Activated naive CD8-positive, alpha-beta T cell treated with anti-CD3 and anti-CD28 coated beads, Interleukin-2, amount 10 ng/mL, durations not matched to agents 7 days and 5 days (primary cell): Measurements from ENCODE around the gene LINGO3. TPM values are rescaled to one million over a fixed set of nuclear protein-coding genes. Genes with fewer than 3 reads are reported as not detected.

Experiments
- ATAC-seq: fragments of 150-1000 bp; cut with Tn5 transposase; one replicate; pipeline ENCODE4 v1.10.0; 2021; ENCODE audit warnings: low read depth, moderate library complexity
- POLR2A ChIA-PET: fragments of 350-600 bp; sonication (Branson Sonifier 250); formaldehyde crosslinking; loops from one replicate; lab custom pipeline; 2021; ENCODE audit warnings: antibody characterized with exemption; lab: Charles Lee
- DNase-seq: peaks from one replicate; pipeline ENCODE4 v3.0.0; 2021
- H3K27ac Mint-ChIP-seq: one replicate; pipeline ENCODE4 v1.8.0; 2022; ENCODE audit warnings: mild to moderate bottlenecking, mixed read lengths
- H3K27me3 Mint-ChIP-seq: one replicate; pipeline ENCODE4 v1.8.0; 2022; ENCODE audit warnings: mild to moderate bottlenecking, moderate library complexity, mixed read lengths
- H3K36me3 Mint-ChIP-seq: one replicate; pipeline ENCODE4 v1.8.0; 2021; ENCODE audit warnings: mild to moderate bottlenecking, mixed read lengths
- H3K4me1 Mint-ChIP-seq: one replicate; pipeline ENCODE4 v1.8.0; 2021; ENCODE audit warnings: mixed read lengths
- H3K4me3 Mint-ChIP-seq: one replicate; pipeline ENCODE4 v1.8.0; 2022; ENCODE audit warnings: mild to moderate bottlenecking, moderate library complexity, mixed read lengths
- H3K9me3 Mint-ChIP-seq: one replicate; pipeline ENCODE4 v1.8.0; 2021; ENCODE audit warnings: mixed read lengths
- total RNA-seq, 2 experiments: library from RNA; stranded (reverse); gene quantifications; one replicate each; pipeline ENCODE4 v1.2.3, GENCODE V29; 2021

Gene LINGO3
- total RNA-seq, 2 experiments from 2014 or later = 0.69 to 0.82 TPM

- DNase-seq (no peak), ATAC-seq (no peak)
- Mint-ChIP-seq H3K9me3 (peaks cover 8% of the 10 kb centered on the region), H3K4me3 (no peak overlapping the region), H3K36me3 (peaks cover 13% of the 10 kb centered on the region), H3K27ac (peak overlapping the region; percentile 55), H3K4me1 (peaks cover 20% of the 10 kb centered on the region), H3K27me3 (no peaks in the 10 kb centered on the region)
- POLR2A ChIA-PET = no interaction called here
Measured at GRCh38 chr19:2335848-2336247, 27.9 kb upstream of the LINGO3 start.

- Mint-ChIP-seq H3K4me1 (peaks cover 22% of the 10 kb centered on the region), H3K27me3 (no peaks in the 10 kb centered on the region), H3K4me3 (no peak overlapping the region), H3K9me3 (peaks cover 8% of the 10 kb centered on the region), H3K36me3 (peaks cover 13% of the 10 kb centered on the region), H3K27ac (peak overlapping the region; percentile 55)
- ATAC-seq (no peak), DNase-seq (no peak)
- POLR2A ChIA-PET = no interaction called here
Measured at GRCh38 chr19:2334986-2335846, 27.3 kb upstream of the LINGO3 start.

- Mint-ChIP-seq H3K36me3 (peaks cover 13% of the 10 kb centered on the region), H3K4me3 (no peak overlapping the region), H3K4me1 (peaks cover 29% of the 10 kb centered on the region), H3K27me3 (no peaks in the 10 kb centered on the region), H3K27ac (no peak overlapping the region), H3K9me3 (peaks cover 8% of the 10 kb centered on the region)
- DNase-seq (no peak), ATAC-seq (no peak)
- POLR2A ChIA-PET = no interaction called here
Measured at GRCh38 chr19:2334426-2334825, 26.5 kb upstream of the LINGO3 start.

GRCh38 chr19:2333807-2334211 lies 25.9 kb upstream of the LINGO3 start:
- Mint-ChIP-seq H3K27me3 (no peaks in the 10 kb centered on the region), H3K4me1 (peaks cover 33% of the 10 kb centered on the region), H3K9me3 (peaks cover 8% of the 10 kb centered on the region), H3K27ac (peak overlapping the region; percentile 82), H3K36me3 (peaks cover 13% of the 10 kb centered on the region), H3K4me3 (no peak overlapping the region)
- ATAC-seq (no peak), DNase-seq (no peak)
- POLR2A ChIA-PET = no interaction called here

- Mint-ChIP-seq H3K36me3 (peaks cover 14% of the 10 kb centered on the region), H3K27ac (peak overlapping the region; percentile 94), H3K9me3 (peaks cover 8% of the 10 kb centered on the region), H3K4me3 (no peak overlapping the region), H3K27me3 (no peaks in the 10 kb centered on the region), H3K4me1 (peaks cover 34% of the 10 kb centered on the region)
- DNase-seq (no peak), ATAC-seq (no peak)
- POLR2A ChIA-PET = no interaction called here
Measured at GRCh38 chr19:2333027-2333806, 25.3 kb upstream of the LINGO3 start.

- Mint-ChIP-seq H3K9me3 (peaks cover 8% of the 10 kb centered on the region), H3K27ac (peak overlapping the region; percentile 94), H3K27me3 (no peaks in the 10 kb centered on the region), H3K36me3 (peaks cover 14% of the 10 kb centered on the region), H3K4me1 (peaks cover 38% of the 10 kb centered on the region), H3K4me3 (peak overlapping the region; percentile 64)
- DNase-seq (peak; percentile 69), ATAC-seq (peak; percentile 67)
- POLR2A ChIA-PET = interaction anchor here (0.6 to 0.9 kb wide), 3 partner anchors 34 to 288 kb away, joined by 3 read pairs; no protein-coding TSS in a partner anchor
Measured at GRCh38 chr19:2332341-2333026, 24.5 kb upstream of the LINGO3 start.

GRCh38 chr19:2331601-2332246 lies 23.8 kb upstream of the LINGO3 start:
- H3K9me3 Mint-ChIP-seq = peaks cover 8% of the 10 kb centered on the region
- H3K4me1 Mint-ChIP-seq = peaks cover 45% of the 10 kb centered on the region
- H3K36me3 Mint-ChIP-seq = peaks cover 14% of the 10 kb centered on the region
- no peak for ATAC-seq
- POLR2A ChIA-PET = interaction anchor here (0.8 to 0.9 kb wide), 2 partner anchors 71 to 289 kb away, joined by 3 read pairs; no protein-coding TSS in a partner anchor
- H3K4me3 Mint-ChIP-seq = no peak overlapping the region
- H3K27me3 Mint-ChIP-seq = no peaks in the 10 kb centered on the region
- no peak for DNase-seq
- H3K27ac Mint-ChIP-seq = peak overlapping the region; percentile 94

GRCh38 chr19:2330632-2331284 lies 22.8 kb upstream of the LINGO3 start:
- POLR2A ChIA-PET = interaction anchor here (0.9 kb wide), 1 partner anchor 148 kb away, joined by 3 read pairs; no protein-coding TSS in a partner anchor

GRCh38 chr19:2330255-2330631 lies 22.3 kb upstream of the LINGO3 start:
- no peaks in the 10 kb centered on the region for H3K27me3 Mint-ChIP-seq
- no peak for ATAC-seq
- H3K4me3 Mint-ChIP-seq = no peak overlapping the region
- H3K36me3 Mint-ChIP-seq = peaks cover 11% of the 10 kb centered on the region
- POLR2A ChIA-PET = interaction anchor here (0.6 to 1.0 kb wide), 3 partner anchors 99 to 269 kb away, joined by 3 to 7 read pairs (median 3); no protein-coding TSS in a partner anchor
- peaks cover 52% of the 10 kb centered on the region for H3K4me1 Mint-ChIP-seq
- peak overlapping the region; percentile 94 for H3K27ac Mint-ChIP-seq
- no peaks in the 10 kb centered on the region for H3K9me3 Mint-ChIP-seq
- DNase-seq = no peak

More at GRCh38 chr19:2330632-2331284, 22.8 kb upstream of the LINGO3 start:
- no peaks in the 10 kb centered on the region for H3K27me3 Mint-ChIP-seq
- H3K36me3 Mint-ChIP-seq = peaks cover 9% of the 10 kb centered on the region
- DNase-seq (no peak), ATAC-seq (no peak)
- peak overlapping the region; percentile 94 for H3K27ac Mint-ChIP-seq
- H3K4me1 Mint-ChIP-seq = peaks cover 50% of the 10 kb centered on the region
- no peak overlapping the region for H3K4me3 Mint-ChIP-seq
- peaks cover 2% of the 10 kb centered on the region for H3K9me3 Mint-ChIP-seq

GRCh38 chr19:2329501-2329916 lies 21.6 kb upstream of the LINGO3 start:
- Mint-ChIP-seq H3K4me1 (peaks cover 54% of the 10 kb centered on the region), H3K36me3 (peaks cover 10% of the 10 kb centered on the region), H3K27me3 (no peaks in the 10 kb centered on the region), H3K4me3 (peak overlapping the region; percentile 100), H3K9me3 (no peaks in the 10 kb centered on the region), H3K27ac (peak overlapping the region; percentile 80)
- POLR2A ChIA-PET = interaction anchor here (0.6 to 2.0 kb wide), 4 partner anchors 59 to 270 kb away, joined by 3 to 8 read pairs (median 5); no protein-coding TSS in a partner anchor
- ATAC-seq (no peak), DNase-seq (no peak)

- peaks cover 57% of the 10 kb centered on the region for H3K4me1 Mint-ChIP-seq
- H3K27ac Mint-ChIP-seq = peak overlapping the region; percentile 80
- peak overlapping the region; percentile 100 for H3K4me3 Mint-ChIP-seq
- H3K27me3 Mint-ChIP-seq = no peaks in the 10 kb centered on the region
- POLR2A ChIA-PET = interaction anchor here (0.8 to 2.0 kb wide), 4 partner anchors 38 to 93 kb away, joined by 3 to 8 read pairs (median 6); partner anchors contain the start of gene PLEKHJ1
- H3K9me3 Mint-ChIP-seq = no peaks in the 10 kb centered on the region
- peaks cover 10% of the 10 kb centered on the region for H3K36me3 Mint-ChIP-seq
- DNase-seq (no peak), ATAC-seq (no peak)
Measured at GRCh38 chr19:2329149-2329478, 21.2 kb upstream of the LINGO3 start.
